HPDE6-E6E7 (cell line): Measurements from ENCODE around the gene TMEM225B.
"Not testable (repeated sequence)": the region's sequence is repeated elsewhere in the genome, so short reads cannot be mapped to it uniquely, and the experiment has no call there.

Source experiments
- DNase-seq: peaks from one replicate; pipeline ENCODE4 v3.0.0; 2011; ENCODE audit warnings: missing footprints; ENCODE audit errors: extremely low spot score

TMEM225B gene

GRCh38 chr7:99597762-99598501 lies at the start of gene TMEM225B:
Gene TMEM225B (plus strand): TSS chr7:99598267. CDS start chr7:99604389, 6,122 bp downstream.
- no peak for DNase-seq

DNA sequence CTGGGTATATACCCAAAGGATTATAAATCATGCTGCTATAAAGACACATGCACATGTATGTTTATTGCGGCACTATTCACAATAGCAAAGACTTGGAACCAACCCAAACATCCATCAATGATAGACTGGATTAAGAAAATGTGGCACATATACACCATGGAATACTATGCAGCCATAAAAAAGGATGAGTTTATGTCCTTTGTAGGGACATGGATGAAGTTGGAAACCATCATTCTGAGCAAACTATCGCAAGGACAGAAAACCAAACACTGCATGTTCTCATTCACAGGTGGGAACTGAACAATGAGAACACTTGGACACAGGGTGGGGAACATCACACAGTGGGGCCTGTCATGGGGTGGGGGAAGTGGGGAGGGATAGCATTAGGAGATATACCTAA lies 48.5 kb upstream of the TMEM225B start:
- not testable (repeated sequence) for DNase-seq

- no peak for DNase-seq
These were observed 46.7 kb upstream of the TMEM225B start for GRCh38 chr7:99551334-99551733.

GRCh38 chr7:99551767-99552463 lies 46.2 kb upstream of the TMEM225B start, which contains the start of gene FAM200A:
Gene FAM200A (minus strand): TSS chr7:99552114. CDS start chr7:99548407, 3,707 bp downstream.
- peak; percentile 98 for DNase-seq

DNA sequence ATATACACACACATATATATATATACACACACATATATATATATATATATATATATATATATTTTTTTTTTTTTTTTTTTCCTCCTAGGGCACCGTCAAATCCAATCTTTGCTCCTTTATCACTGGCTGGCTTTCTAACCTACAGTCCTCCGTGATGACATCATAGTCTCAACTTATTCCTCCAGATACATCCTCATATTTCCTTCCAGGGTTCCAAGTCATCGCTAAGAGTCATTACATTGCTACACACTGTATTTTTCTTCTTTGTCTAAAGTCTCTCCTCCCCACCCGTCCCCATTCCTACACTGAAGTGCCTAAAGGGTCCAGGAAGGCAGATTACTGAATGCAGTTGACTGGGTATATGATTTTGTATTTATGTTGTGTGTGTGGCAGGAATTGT lies 45.0 kb upstream of the TMEM225B start:
- DNase-seq: no peak

DNA sequence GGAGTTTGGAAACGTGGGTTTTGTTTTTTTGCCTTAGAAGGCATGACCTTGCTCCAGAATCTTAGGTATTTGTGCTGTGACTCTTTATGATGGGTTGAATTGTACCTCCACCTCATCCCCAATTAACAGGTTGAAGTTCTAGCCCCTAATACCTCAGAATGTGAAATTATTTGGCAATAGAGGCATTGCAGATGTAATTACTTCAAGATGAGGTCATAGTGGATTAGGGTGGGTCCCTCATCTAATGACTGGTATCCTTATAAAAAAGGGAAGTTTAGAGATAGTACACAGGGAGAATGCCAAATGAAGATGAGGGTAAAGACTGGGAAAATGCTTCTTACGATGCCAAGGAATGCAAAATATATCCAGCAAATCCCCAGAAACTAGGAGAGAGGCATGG lies 43.1 kb upstream of the TMEM225B start:
- no peak for DNase-seq

DNA sequence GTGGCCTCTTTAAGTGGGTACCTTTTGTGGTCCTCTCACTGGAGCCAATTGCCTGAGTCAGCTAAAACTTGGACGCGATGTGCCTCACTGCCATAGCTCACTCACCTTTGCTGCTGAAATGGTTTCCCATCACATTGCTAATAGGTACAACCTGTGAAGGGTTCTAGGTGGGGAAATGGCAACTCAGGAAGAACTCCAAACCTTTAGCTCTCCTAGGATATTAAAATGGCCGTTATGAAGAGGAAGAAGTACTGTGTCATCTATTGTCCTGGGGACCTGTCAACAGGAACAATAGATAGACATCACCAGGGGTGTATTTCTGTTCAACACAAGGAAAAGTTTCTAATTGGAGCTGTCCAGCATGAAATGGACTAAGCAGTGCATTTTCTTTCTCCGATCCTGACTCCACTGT lies 40.9 kb upstream of the TMEM225B start:
- DNase-seq: no peak

DNA sequence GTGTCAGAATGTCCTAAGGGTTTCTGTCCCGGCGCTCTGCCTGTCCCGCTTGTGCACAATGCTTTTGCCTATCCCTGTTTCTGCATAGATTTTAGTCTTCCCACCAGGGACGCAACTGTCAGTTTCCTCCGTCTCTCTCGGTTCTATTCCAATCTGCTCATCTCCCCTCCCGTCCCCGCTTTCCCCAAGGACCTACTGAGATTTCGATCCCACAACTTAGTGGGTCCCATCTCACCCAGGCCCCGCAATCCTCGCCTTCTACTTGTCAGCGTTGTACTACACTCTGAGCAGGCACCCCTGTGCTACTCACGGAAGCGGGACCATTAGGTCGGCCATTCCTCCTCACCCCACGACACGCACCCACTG lies 40.1 kb upstream of the TMEM225B start:
- DNase-seq: no peak

DNA sequence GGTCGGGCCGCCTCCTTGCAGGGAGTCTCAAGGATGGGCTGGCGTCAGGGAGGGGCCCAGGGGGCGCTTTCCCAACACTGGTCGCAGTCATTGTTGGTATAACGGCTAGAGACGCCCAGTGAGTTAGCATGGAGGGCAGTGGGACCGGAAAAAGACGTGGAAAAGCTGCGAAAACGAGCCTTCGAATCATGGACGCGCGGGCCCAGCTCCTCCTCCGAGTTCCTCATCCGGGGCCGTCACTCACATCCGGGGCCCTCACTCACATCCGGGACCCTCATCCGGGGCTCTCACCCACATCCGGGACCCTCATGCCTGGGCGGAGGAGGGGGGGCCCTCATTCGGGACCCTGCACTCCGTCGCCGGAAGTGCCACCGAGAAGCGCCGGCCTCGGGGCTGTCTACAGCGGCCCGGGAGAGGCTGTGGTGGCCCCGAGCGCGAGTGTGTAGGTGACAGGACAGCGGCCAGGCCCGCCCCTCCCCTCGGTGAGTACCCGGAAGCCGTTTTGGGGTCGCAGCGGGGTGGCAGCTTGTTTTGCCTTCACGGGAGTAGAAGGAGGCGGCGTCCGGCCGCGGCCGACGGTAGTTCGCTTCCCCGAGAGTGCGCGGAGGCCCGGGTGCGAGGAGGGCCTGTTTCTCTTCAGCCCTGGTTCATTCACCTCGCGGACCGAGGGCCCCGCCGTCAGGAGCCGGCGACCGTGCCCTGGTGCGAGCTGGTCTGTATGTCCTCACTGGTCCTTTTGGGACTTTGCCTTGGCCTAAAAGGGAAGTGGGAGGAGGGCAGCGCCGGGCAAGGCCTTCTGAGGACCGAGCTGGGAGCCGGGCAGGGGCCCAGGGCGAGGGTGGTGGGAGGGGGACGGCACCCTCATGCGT lies 39.5 kb upstream of the TMEM225B start, which contains the start of gene ZNF655:
ZNF655 (plus strand) TSS at position 337 of the 869 bp plus-strand sequence. CDS start 1,918 bp downstream, outside the sequence.
- peak; percentile 53 for DNase-seq

DNA sequence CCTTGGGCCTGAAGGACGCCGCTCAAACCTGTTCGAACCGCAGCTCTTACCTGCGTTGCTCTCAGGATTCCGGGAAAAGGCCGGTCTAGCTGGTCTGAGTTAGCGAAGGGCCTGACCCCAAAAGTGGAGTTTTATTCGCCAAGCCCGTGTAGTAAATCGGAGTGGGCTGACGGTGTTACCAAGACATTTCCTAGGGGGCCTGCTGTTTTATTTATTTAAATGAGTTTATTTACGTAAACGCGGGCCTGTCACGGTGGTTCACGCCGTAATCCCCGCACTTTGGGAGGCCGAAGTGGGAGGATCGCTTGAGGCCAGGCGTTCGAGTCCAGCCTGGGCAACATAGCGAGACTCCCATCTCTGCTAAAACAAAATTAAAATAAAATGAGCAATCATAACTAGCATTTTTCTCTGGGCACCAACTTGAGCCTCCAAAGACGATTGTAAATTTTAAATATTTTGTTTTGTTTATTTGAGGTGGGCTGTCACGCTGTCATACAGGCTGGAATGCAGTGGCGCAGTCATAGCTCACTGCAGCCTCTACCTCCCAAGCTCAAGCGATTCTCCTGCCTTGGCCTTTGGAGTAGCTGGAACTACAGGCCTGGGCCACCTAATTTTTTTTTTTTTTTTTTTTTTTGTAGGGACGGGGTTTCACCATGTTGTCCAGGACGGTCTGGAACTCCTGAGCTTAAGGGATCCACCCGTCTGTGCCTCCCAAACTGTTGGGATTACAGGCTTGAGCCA lies 38.7 kb upstream of the TMEM225B start:
- no peak for DNase-seq

- DNase-seq: peak; percentile 52
These were observed 37.0 kb upstream of the TMEM225B start for GRCh38 chr7:99560834-99561736.

DNA sequence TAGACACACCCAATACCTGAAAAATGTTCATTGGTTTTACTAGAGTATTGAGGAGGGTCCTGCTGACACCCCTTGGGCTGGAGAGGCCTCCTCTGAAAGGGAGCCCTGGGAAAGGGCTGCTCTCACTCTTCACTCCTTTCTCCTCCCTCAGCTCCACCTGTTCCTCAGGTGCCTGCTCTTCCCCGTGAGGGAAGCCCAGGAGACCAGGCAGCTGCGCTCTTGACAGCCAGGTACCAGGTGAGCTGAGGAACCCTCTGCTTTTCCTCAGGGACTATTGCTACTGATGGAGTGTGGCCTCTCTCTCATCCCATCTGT lies 36.4 kb upstream of the TMEM225B start:
- no peak for DNase-seq

- DNase-seq: no peak
These were observed 35.8 kb upstream of the TMEM225B start for GRCh38 chr7:99562114-99562784.

DNA sequence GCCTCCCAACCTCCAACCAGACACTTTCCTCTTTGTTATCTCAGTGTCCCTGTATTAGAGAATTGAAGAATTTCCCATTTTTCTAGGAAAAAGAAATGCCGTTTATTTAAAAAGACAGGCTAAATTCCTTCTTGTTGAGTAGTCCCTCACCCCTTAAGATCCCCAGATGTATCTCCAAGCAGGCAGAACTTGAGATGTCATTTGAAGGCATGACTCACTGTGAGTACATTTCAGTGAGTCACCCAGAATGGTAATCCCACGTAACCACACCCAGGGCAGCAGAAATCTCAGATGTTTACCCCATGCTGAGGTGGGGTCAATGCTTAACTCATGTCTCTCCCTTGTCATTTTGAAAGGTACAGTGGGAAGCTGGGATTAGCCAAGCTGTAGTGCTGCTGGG lies 35.2 kb upstream of the TMEM225B start:
- peak; percentile 97 for DNase-seq

GRCh38 chr7:99563650-99564049 lies 34.4 kb upstream of the TMEM225B start:
- no peak for DNase-seq

- DNase-seq: not testable (repeated sequence)
These were observed 29.3 kb upstream of the TMEM225B start for GRCh38 chr7:99568770-99569169.

DNA sequence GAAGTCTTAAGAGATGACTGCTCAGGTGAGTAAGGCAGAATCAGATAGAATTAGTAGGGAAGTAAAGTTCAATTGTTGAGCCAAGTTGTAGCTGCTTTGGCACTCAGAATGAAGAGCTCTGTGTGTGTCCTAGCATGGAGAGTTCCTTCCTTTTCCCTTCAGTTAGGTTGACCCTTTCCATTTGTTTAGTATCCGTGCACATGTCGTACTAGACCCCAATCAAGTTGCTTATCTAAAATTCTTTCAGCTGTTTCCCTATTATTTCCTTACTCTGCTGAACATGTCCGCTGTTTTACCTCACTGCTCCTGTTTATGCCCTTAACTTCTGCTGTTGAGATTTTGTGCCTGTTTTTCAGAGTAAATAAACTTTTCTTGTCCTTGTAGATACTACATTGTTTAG lies 26.3 kb upstream of the TMEM225B start:
- no peak for DNase-seq

- DNase-seq: no peak
These were observed 24.8 kb upstream of the TMEM225B start for GRCh38 chr7:99573257-99573656.

DNA sequence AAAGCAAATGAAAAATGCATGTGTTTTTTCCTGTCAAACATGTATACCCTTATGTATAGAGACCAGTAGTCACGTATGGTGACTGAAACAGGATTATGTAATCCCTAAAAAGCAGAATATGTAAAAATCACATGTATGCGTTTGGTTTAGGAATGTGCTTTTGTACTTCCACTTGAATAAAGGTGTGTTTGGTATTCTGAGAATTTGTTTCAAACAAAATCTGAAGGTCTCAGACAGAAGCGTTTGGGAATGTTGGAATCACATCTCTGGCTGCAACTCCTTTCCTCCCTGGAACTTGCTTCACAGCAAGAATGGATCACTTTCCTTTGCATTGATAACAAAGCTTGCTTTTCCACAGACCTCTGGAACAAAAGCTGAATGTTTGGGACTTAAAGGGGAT lies 21.8 kb upstream of the TMEM225B start:
- DNase-seq: no peak
